HG03103 (cell line): Measurements from ENCODE around the gene GSDME.

ENCODE experiments used
- ATAC-seq: cut with Tn5 transposase; IDR thresholded peaks from one replicate; pipeline ENCODE4 v1.9.1; 2021; ENCODE audit warnings: low read depth; ENCODE audit not compliant: unreplicated experiment

Gene GSDME

GRCh38 chr7:24773646-24774045 lies 16.4 kb upstream of the GSDME start:
- no peak for ATAC-seq

- ATAC-seq, result no peak
Observed at GRCh38 chr7:24769851-24770250, 12.6 kb upstream of the GSDME start.

GRCh38 chr7:24769014-24769830 lies 12.0 kb upstream of the GSDME start:
- ATAC-seq, result no peak

GRCh38 chr7:24767878-24768569 lies 10.8 kb upstream of the GSDME start:
- no peak for ATAC-seq

- ATAC-seq, result no peak
Observed at GRCh38 chr7:24764972-24765744, 7.9 kb upstream of the GSDME start.

- no peak for ATAC-seq
Observed at GRCh38 chr7:24764011-24764410, 6.7 kb upstream of the GSDME start.

- no peak for ATAC-seq
Observed at GRCh38 chr7:24763303-24763901, 6.1 kb upstream of the GSDME start.

- no peak for ATAC-seq
Observed at GRCh38 chr7:24762771-24763170, 5.5 kb upstream of the GSDME start.

GRCh38 chr7:24760968-24761367 lies 3.7 kb upstream of the GSDME start:
- no peak for ATAC-seq

GRCh38 chr7:24756545-24757352 lies 515 bp downstream of the GSDME start:
- ATAC-seq, result no peak

GRCh38 chr7:24755541-24756407 lies 1.5 kb downstream of the GSDME start:
- ATAC-seq, result peak; percentile 60

- ATAC-seq, result no peak
Observed at GRCh38 chr7:24754906-24755506, 2.3 kb downstream of the GSDME start.

- no peak for ATAC-seq
Observed at GRCh38 chr7:24752073-24752800, 5.0 kb downstream of the GSDME start.

- ATAC-seq, result no peak
Observed at GRCh38 chr7:24751484-24751883, 5.8 kb downstream of the GSDME start.

GRCh38 chr7:24750441-24751055 lies 6.7 kb downstream of the GSDME start:
- no peak for ATAC-seq

- ATAC-seq, result no peak
Observed at GRCh38 chr7:24748521-24748920, 8.7 kb downstream of the GSDME start.

GRCh38 chr7:24745355-24745754 lies 11.9 kb downstream of the GSDME start:
- ATAC-seq, result no peak

GRCh38 chr7:24743471-24743870 lies 13.8 kb downstream of the GSDME start:
- no peak for ATAC-seq
